NCI-H1105 treated with DMSO at 0.1 percent for 48 hours (cell line): Measurements from ENCODE around the gene PMEL.
"Not testable (repeated sequence)": the region's sequence is repeated elsewhere in the genome, so short reads cannot be mapped to it uniquely, and the experiment has no call there.

Source experiments
- DNase-seq: peaks from one replicate; lab custom pipeline; 2025; lab: John Stamatoyannopoulos, UW

Gene PMEL

DNA sequence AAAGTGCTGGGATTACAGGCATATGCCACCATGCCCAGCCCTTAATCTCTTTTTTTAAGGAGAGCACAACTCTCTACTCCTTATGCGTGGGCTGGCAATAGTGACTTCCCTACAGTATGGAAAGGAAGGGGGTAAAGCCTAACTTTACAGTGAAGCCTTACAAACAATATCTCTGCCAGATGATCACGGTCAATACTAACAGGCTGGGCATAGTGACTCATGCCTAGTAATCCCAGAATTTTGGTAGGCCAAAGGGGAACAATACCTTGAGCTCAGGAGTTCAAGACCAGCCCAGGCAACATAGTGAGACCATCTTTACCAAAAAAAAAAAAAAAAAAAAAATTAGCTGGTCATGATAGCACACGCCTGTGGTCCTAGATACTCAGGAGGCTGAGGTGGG lies 43.7 kb downstream of the PMEL start:
- no peak for DNase-seq

DNA sequence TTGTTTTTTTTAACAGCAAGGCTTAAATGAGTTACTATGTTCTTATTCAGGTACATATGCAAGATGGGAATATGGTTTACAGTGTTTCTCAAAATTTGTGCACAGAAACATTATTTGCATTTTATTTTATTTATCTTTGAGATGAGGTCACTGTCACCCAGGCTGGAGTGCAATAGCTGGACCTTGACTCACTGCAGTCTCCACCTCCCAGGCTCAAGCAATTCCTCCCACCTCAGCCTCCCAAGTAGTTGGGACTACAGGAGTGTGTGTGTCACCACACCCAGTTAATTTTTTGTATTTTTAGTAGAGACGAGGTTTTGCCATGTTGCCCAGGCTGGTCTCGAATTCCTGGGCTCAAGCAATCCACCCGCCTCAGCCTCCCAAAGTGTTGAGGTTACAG lies 46.8 kb downstream of the PMEL start:
- DNase-seq, result not testable (repeated sequence)

DNA sequence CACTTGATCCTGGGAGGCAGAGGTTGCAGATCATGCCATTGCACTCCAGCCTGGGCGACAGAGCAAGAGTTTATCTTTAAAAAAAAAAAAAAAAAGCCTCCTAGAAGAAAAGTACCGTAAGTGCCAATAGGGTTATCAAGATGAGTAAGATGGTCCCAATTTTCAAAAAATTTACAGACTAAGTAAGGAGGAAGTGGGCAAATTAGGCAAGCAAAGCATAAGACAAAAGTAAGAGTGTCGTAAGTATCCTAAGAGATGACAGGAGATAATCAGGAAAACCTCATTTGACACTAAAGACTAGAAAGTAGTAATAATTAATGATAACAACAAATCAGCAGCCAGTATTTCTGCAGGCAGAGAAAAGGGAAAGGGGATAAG lies 50.4 kb downstream of the PMEL start:
- DNase-seq, result no peak

DNA sequence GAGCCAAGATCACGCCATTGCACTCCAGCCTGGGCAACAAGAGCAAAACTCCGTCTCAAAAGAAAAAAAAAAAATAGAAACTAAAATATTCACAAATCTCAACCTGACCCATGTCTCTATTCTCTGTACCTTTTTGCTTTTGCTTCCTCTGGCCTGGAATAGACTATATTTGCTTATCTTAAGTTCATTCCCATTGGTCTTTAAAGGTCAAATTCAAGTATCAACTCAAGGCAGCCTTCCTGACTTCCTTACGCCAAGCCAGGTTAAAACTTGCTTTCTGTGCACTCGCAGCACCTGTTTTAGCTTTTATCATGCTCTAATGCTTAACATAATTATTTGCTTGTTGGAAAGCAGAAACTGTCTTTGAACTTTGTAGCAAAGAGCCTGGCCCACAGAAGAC lies 52.9 kb downstream of the PMEL start:
- DNase-seq, result no peak

DNA sequence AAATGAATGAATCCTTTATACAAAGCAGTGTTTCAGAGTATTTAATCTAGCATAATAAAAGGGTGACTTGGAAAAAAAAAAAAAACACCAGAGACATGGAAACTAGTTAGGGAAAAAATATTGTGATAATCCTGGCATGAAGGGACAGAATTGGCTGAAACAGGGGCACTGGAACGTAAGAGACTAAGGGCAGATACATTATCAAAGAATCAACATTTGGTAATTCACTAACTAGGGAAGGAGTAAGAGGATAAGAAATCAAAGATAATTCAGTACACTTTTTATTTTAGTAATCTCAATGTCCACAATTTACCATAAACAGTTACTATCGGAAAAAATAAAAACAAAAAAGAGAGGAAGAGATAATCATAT lies 56.3 kb downstream of the PMEL start:
- DNase-seq, result no peak

DNA sequence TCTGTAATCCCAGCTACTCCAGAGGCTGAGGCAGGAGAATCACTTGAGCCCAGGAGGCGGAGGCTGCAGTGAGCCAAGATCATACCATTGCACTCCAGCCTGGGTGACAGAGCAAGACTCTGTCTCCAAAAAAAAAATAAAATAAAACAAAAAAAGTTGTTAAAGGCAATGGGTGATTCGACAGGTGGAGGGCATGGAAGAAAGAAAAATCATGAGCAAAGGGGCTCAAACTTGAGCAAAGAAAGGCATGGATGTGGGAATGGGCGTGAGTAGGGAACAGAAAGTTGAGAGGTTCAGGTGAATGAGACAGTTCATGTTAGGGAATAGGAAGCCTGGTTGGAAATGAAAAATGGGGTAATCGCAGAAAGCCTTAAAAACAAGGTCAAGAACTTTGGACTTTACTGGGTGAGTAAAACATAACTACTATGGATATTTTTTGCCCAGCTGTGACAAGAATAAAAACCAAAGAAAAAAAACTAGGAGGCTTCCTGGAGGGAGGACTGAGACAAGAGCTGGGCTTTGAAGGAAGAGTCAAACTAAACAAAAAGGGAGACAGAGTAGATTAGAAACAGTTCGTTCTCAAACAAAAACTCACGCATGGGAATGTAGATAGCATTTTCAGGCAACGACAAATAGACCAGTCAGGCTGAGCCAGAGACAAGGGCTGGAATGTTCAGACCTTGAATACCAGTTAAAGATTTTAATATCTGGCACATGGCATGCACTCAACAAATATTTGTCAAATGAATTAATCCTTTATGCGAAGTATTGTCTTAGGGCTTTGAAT lies 56.9 kb downstream of the PMEL start:
- no peak for DNase-seq

DNA sequence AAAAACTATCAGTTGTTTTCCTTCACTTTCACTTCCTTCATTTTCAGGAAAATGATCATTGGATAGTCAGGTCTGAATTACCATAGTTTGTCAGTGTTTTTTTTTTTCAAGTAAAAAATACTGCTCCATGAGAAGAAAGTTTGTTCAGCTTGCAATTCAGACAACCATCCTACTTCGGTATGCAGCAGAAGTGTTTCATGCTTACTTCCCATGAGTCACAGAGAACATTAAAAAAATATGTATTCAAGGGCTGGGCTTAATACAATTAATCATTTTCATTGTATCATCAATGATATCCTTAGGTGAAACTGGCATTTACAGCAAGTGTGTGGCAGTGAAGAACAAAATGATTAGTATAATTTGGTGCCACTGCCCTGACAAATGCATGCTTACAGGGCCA lies 59.8 kb downstream of the PMEL start:
- no peak for DNase-seq
